ENCODE results near the gene SRA1.

GRCh38 chr5:140555747-140556312, 1.4 kb downstream of the SRA1 start:
- TF ChIP-seq CTCF (conservative IDR thresholded peaks at IDR 0.05; ENCODE audit: low read length): no peak
- TF ChIP-seq EZH2phosphoT487 (IDR thresholded peaks at IDR 0.05; ENCODE audit: borderline replicate concordance, low read depth, low read length): no peak
